ENCODE measurements around the gene FOXD4L1.
A peak's percentile ranks its signal among the peaks of the same experiment; 100 is the strongest.
"Not testable (repeated sequence)": the region's sequence is repeated elsewhere in the genome, so short reads cannot be mapped to it uniquely, and the experiment has no call there.

Gene FOXD4L1

GRCh38 chr2:113527350-113528045 is 29.0 kb downstream of the FOXD4L1 start:
- not testable (repeated sequence) for DNase-seq

GRCh38 chr2:113528126-113528525 is 29.7 kb downstream of the FOXD4L1 start:
- not testable (repeated sequence) for DNase-seq

GRCh38 chr2:113528904-113529303 is 30.4 kb downstream of the FOXD4L1 start:
- DNase-seq, result not testable (repeated sequence)

GRCh38 chr2:113532991-113533390 is 34.5 kb downstream of the FOXD4L1 start:
- not testable (repeated sequence) for DNase-seq

- DNase-seq, result not testable (repeated sequence)
These were observed 38.1 kb downstream of the FOXD4L1 start for GRCh38 chr2:113536573-113536972.

- DNase-seq, result not testable (repeated sequence)
These were observed 42.4 kb downstream of the FOXD4L1 start for GRCh38 chr2:113540834-113541203.

GRCh38 chr2:113541204-113541975 is 42.9 kb downstream of the FOXD4L1 start:
- DNase-seq, result peak; percentile 20 to 54 (median 20)

GRCh38 chr2:113541976-113542485 is 43.6 kb downstream of the FOXD4L1 start:
- peak in 1 of 3 donors; percentile 2 for DNase-seq

- DNase-seq, result not testable (repeated sequence)
These were observed 44.1 kb downstream of the FOXD4L1 start for GRCh38 chr2:113542529-113542928.

Data from suppressor macrophage treated with lipopolysaccharide for 1 hour (primary cell).